GM12865 (cell line): ENCODE results near the gene RXFP1.

Experiments
- DNase-seq: peaks from one replicate; pipeline ENCODE4 v3.0.0; 2010; ENCODE audit warnings: low read depth
- H3K4me3 ChIP-seq: 2 replicates; pipeline ENCODE4 v1.5.1; 2011; ENCODE audit warnings: mild to moderate bottlenecking, low read depth, low read length, control low read depth
- TF ChIP-seq, protein P1 (sequence below): IDR thresholded peaks from 2 replicates; pipeline ENCODE4 v1.5.1; 2011; ENCODE audit warnings: low read length, control low read depth, low read depth, inconsistent platforms; ENCODE audit not compliant: insufficient read depth; ENCODE audit errors: missing control alignments

RXFP1 gene

DNA sequence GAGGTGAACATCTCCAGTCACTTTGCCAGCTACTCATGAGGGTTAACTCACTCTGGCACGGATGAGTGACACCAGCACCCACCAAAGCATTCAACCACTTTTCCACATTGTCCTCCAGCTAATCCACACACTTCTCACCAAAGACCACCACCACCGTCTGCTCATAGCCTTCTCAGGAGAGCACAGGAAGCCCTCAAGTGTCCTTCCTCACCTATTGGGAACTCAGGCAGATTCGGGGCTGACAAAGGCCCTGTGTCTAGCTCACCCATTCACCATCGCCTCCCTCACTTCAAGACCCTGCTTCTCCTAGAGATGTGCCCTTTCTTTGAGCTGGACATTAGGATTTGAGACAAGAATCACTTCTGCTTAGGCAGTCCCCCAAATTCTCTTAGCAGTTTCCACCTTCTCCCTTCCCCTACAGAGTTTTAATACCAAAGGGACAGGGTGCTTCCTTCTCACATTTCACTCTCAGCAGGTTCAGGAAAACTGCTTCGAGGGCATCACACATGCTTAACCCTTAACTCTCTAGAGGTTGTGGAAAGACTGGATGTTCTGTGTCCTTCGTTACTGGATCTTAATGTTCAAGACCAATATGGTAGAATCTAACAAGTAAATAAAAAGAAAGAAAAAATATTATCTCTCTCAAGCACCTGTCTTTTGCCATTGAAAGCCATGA, 11.0 kb downstream of the RXFP1 start:
- TF ChIP-seq, protein P1, sequence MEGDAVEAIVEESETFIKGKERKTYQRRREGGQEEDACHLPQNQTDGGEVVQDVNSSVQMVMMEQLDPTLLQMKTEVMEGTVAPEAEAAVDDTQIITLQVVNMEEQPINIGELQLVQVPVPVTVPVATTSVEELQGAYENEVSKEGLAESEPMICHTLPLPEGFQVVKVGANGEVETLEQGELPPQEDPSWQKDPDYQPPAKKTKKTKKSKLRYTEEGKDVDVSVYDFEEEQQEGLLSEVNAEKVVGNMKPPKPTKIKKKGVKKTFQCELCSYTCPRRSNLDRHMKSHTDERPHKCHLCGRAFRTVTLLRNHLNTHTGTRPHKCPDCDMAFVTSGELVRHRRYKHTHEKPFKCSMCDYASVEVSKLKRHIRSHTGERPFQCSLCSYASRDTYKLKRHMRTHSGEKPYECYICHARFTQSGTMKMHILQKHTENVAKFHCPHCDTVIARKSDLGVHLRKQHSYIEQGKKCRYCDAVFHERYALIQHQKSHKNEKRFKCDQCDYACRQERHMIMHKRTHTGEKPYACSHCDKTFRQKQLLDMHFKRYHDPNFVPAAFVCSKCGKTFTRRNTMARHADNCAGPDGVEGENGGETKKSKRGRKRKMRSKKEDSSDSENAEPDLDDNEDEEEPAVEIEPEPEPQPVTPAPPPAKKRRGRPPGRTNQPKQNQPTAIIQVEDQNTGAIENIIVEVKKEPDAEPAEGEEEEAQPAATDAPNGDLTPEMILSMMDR = no peak
- DNase-seq = no peak
- no peak overlapping the region for H3K4me3 ChIP-seq

DNA sequence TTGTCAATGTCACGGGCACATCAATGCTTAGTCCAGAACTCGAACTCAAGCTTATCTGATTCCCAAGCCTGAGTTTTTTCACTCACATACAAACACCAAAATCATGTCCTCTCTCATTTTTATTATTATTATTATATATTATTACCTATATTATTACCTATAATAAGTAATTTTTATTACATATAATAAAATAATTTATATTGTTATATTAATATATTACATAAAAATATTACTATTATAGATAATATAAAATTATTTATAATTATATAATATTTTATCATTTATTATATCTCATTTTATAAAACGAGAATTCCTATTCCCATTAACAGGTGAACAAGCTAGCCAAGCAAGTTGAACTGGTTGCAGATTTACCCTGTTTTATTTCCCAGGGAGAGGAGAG, 13.0 kb downstream of the RXFP1 start:
- H3K4me3 ChIP-seq = no peak overlapping the region
- TF ChIP-seq, protein P1 = no peak
- no peak for DNase-seq

DNA sequence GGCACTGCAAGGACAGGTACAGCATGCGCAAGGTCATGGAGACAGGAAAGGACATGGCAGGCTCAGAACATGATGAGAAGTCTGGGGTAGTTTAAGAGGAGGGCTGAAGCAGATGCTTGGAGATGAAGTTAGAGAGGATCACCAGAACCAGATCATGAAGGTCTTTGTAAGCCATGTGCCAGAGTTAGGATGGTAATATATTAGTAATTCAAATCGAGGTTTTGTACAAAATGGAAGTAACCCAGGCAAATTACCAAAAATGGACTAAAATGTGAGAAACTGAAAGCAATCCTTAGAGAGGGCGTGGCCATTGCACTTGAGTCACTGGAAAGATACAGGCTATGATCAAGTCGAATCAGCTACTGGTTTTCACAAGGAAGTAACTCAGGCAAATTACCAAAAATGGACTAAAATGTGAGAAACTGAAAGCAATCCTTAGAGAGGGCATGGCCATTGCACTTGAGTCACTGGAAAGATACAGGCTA, 13.5 kb downstream of the RXFP1 start:
- TF ChIP-seq, protein P1 = no peak
- no peak overlapping the region for H3K4me3 ChIP-seq
- peak; percentile 39 for DNase-seq

DNA sequence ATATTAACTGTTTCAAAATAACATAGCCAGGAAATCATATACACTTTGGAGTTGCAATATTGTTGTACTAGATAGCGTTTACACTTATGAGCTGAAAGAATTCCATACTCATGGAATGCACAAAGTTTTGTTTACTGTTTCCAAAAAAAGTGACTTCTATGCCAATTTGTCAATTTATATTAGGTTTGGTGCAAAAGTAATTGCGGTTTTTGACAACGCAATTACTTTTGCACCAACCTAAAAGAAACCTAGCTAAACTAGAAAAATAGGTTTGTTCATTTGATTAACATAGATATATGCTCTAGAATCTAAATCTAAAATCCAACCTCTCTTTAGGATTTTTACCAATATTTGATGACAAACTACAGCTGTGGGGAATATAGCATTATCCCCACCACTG, 15.2 kb downstream of the RXFP1 start:
- DNase-seq = no peak
- no peak overlapping the region for H3K4me3 ChIP-seq
- TF ChIP-seq, protein P1 = no peak

DNA sequence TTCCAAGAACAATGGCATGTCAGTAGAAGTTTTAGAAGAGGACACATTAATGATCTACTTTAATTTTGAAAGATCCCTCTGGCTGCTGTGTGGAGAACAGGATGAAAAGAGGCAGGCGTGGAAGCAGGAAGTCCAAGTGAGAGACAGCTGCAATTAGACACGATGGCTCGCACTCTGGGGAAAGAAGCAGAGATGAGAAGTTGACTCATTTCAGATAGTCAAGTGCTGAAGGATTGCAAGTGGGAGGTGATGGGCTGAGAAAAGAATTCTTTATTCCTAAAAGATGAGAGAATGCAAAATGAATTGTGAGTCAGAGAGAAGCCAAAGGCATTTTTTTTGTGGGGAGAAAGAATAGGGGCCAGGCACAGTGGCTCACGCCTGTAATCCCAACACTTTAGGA, 16.5 kb downstream of the RXFP1 start:
- no peak overlapping the region for H3K4me3 ChIP-seq
- TF ChIP-seq, protein P1 = no peak
- DNase-seq = no peak

DNA sequence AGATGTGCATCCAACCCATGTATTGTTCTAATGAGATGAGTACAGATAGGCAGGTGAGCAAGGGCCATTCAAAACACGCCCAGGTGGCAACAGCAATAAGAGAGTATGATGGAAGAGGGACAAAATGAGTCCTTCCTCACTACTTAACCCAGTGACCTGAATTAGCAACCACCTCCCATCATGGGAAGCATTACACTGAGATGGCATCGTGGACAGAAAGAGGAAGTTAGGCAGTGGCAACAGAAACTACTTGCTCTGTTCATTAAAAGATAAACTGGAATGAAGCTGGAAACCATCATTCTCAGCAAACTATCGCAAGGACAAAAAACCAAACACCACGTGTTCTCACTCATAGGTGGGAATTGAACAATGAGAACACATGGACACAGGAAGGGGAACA, 17.2 kb downstream of the RXFP1 start:
- H3K4me3 ChIP-seq = no peak overlapping the region
- no peak for DNase-seq
- TF ChIP-seq, protein P1 = no peak

DNA sequence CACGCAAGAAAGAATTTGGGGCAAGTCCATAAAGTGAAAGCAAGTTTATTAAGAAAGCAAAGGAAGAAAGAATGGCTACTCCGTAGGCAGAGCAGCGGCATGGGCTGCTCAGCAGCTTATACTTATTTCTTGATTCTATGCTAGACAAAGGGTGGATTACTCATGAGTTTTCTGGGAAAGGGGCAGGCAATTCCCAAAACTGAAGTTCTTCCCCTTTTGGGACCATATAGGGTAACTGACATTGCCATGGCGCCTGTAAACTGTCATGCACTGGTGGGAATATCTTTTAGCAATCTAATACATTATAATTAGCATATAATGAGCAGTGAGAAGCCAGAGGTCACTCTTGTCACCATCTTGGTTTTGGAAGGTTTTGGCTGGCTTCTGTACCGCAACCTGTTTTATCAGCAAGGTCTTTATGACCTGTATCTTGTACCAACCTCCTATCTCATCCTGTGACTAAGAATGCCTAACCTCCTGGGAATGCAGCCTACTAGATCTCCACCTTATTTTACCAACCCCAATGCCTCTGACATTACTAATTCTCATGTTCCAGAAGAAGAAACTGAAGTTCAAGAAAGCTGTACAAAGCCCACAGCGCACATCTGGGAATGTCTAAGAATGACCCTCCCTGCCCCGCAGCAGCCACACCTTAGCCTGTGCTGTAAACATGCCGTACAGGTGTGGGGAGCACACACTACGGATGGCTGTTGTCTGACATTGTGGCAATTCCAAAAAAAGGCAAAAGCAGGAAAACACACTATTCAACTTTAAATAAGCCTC, 18.6 kb downstream of the RXFP1 start:
- no peak for DNase-seq
- TF ChIP-seq, protein P1 = no peak
- no peak overlapping the region for H3K4me3 ChIP-seq
